Left lung (tissue), 10 donors: ENCODE data around the gene IGF2. TPM values are rescaled to one million over a fixed set of nuclear protein-coding genes. Genes with fewer than 3 reads are reported as not detected.

Source experiments
- ATAC-seq: fragments of 200-7000 bp; cut with Tn5 transposase; one replicate; pipeline ENCODE4 v1.9.1; 2020; ENCODE audit warnings: moderate library complexity
- DNase-seq, 4 donors: peaks; one replicate each; pipeline ENCODE4 v3.0.0-alpha.2; 2013 to 2020
- H3K27ac ChIP-seq, 2 donors: fragments of 200-600 bp; sonication (generic) in 1 of 2; one replicate each; pipeline versions ENCODE4 v1.5.0 to v1.8.0; 2020 to 2021
- H3K27me3 ChIP-seq, 2 donors: fragments of 200-600 bp; sonication (generic) in 1 of 2; one replicate each; pipeline versions ENCODE4 v1.5.0 to v1.8.0; 2020 to 2021
- H3K36me3 ChIP-seq, 2 donors: fragments of 200-600 bp; sonication (generic) in 1 of 2; one replicate each; pipeline versions ENCODE4 v1.5.0 to v1.8.0; 2020 to 2021
- H3K4me1 ChIP-seq, 2 donors: fragments of 200-600 bp; one replicate each; pipeline ENCODE4 v1.8.0; 2021
- H3K4me3 ChIP-seq, 2 donors: fragments of 200-600 bp; sonication (generic) in 1 of 2; one replicate each; pipeline versions ENCODE4 v1.5.0 to v1.8.0; 2020 to 2021; ENCODE audit warnings: mild to moderate bottlenecking in 1 of 2
- H3K9me3 ChIP-seq, 2 donors: fragments of 200-600 bp; sonication (generic) in 1 of 2; one replicate each; pipeline versions ENCODE4 v1.5.0 to v1.8.0; 2020 to 2021
- intact Hi-C, 2 donors: fragments of 100-400 bp; cut with DNase I; formaldehyde crosslinking; loops; one replicate each; pipeline versions ENCODE4 v1.11.2 to v1.14.2; 2022
- polyA plus RNA-seq, 6 donors: library from polyadenylated mRNA; unstranded; fragments of 120-200 nt; gene quantifications; one replicate each; pipeline ENCODE4 v1.2.1, GENCODE V29; 2013; ENCODE audit not compliant: insufficient read length in 6 of 6
- total RNA-seq, 2 donors: library from RNA; stranded (reverse); fragmentation: NEBNext Ultra II Directional; extraction: Animal tissue kit (Norgen Biotek cat#: 25700); gene quantifications; one replicate each; pipeline ENCODE4 v1.2.1, GENCODE V29; 2021
- TF ChIP-seq, protein P1 (sequence below), 2 donors: fragments of 200-600 bp; sonication (generic) in 1 of 2; IDR thresholded peaks; one replicate each; pipeline versions ENCODE4 v1.5.0 to v1.8.0; 2021; ENCODE audit warnings: antibody characterized with exemption in 2 of 2
- donor health status: DM: no; HTN: yes; CAD: no.
- donor health status: DM: no; HTN: no; CAD: no.

IGF2 gene
- total and polyA plus RNA-seq, 8 donors: 12.0 to 118 (median 92.1) TPM

GRCh38 chr11:2095542-2095941, 43.6 kb downstream of the IGF2 start:
- Histone ChIP-seq H3K27ac (no peak overlapping the region), H3K27me3 (peaks cover 0 to 21% of the 10 kb centered on the region in 2 donors), H3K9me3 (no peaks in the 10 kb centered on the region), H3K36me3 (no peaks in the 10 kb centered on the region), H3K4me3 (no peak overlapping the region), H3K4me1 (peaks cover 11 to 26% of the 10 kb centered on the region in 2 donors)
- DNase-seq: peak in 1 of 4 donors; percentile 39
- intact Hi-C loops: no loop called here
- TF ChIP-seq, protein P1, sequence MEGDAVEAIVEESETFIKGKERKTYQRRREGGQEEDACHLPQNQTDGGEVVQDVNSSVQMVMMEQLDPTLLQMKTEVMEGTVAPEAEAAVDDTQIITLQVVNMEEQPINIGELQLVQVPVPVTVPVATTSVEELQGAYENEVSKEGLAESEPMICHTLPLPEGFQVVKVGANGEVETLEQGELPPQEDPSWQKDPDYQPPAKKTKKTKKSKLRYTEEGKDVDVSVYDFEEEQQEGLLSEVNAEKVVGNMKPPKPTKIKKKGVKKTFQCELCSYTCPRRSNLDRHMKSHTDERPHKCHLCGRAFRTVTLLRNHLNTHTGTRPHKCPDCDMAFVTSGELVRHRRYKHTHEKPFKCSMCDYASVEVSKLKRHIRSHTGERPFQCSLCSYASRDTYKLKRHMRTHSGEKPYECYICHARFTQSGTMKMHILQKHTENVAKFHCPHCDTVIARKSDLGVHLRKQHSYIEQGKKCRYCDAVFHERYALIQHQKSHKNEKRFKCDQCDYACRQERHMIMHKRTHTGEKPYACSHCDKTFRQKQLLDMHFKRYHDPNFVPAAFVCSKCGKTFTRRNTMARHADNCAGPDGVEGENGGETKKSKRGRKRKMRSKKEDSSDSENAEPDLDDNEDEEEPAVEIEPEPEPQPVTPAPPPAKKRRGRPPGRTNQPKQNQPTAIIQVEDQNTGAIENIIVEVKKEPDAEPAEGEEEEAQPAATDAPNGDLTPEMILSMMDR (IDR thresholded peaks at IDR 0.05): no peak
- no peak for ATAC-seq

DNA sequence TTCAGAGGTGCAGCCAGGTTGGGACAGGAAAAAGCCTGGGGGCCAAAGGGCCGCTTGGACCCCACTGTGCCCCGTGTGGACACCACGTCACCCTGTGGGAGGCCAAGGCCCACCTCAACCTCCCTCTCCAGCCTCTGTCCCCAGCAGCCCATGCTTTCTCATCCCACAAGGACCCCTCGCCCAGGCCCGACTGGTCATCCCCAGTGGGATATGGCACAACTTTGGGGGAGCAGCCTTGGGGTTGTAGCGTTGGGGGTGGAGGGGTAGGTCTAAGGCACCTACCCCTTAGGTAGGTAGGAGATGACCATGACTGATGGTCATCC, 44.0 kb downstream of the IGF2 start:
- Histone ChIP-seq H3K27me3 (peaks cover 0 to 21% of the 10 kb centered on the region in 2 donors), H3K9me3 (no peaks in the 10 kb centered on the region), H3K4me3 (no peak overlapping the region), H3K27ac (no peak overlapping the region), H3K4me1 (peaks cover 11 to 25% of the 10 kb centered on the region in 2 donors), H3K36me3 (no peaks in the 10 kb centered on the region)
- TF ChIP-seq, protein P1 (IDR thresholded peaks at IDR 0.05): no peak
- no peak for ATAC-seq
- DNase-seq: peak in 1 of 4 donors; percentile 54
- intact Hi-C loops: no loop called here

DNA sequence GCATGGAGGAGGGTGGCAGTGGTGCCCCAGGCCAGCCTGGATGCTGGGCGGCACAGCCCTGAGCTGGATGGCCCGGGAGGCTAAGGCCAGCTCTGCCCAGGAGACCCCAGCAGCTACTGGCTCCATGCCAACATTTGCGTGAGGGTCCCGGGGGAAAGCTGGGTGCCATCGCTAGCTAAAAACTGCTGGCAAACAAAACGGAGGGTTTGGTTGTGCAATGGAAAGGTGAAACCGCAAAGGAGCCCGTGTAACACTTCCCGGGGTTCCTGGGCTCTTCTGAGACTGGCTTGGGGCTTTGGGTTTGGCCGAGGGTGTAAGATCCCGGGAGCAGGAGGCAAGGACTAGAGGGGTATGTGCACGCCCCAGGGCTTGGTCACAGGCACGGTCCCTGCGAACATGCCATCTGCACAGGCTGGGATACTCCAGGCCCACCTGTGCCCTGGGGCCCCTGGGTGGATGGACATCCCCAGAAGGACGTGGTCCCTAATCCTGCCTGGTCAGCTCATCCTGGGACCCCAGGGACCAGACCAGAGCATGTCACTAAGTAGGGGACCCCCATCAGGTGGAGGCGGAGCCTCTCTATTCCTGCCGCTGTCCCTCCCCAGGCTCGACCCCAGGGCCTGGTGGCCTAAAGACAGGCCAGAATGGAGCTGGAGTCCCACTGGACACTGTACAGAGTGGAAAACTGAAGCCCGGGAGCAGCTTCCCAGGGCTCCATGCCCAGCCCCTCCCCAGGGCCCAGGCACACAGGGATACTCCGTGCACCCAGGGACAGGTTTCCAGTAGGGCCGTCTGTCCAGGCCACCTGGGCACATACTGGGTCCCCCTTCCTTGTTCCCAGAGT, 44.6 kb downstream of the IGF2 start:
- ATAC-seq (no peak), DNase-seq (peak in 1 of 4 donors; percentile 63)
- no peak overlapping the region for H3K4me3 ChIP-seq
- H3K36me3 ChIP-seq: no peaks in the 10 kb centered on the region
- intact Hi-C loops: no loop called here
- peaks cover 11 to 19% of the 10 kb centered on the region in 2 donors for H3K4me1 ChIP-seq
- H3K27me3 ChIP-seq: peaks cover 0 to 21% of the 10 kb centered on the region in 2 donors
- TF ChIP-seq, protein P1 (IDR thresholded peaks at IDR 0.05): no peak
- H3K9me3 ChIP-seq: no peaks in the 10 kb centered on the region
- H3K27ac ChIP-seq: no peak overlapping the region

DNA sequence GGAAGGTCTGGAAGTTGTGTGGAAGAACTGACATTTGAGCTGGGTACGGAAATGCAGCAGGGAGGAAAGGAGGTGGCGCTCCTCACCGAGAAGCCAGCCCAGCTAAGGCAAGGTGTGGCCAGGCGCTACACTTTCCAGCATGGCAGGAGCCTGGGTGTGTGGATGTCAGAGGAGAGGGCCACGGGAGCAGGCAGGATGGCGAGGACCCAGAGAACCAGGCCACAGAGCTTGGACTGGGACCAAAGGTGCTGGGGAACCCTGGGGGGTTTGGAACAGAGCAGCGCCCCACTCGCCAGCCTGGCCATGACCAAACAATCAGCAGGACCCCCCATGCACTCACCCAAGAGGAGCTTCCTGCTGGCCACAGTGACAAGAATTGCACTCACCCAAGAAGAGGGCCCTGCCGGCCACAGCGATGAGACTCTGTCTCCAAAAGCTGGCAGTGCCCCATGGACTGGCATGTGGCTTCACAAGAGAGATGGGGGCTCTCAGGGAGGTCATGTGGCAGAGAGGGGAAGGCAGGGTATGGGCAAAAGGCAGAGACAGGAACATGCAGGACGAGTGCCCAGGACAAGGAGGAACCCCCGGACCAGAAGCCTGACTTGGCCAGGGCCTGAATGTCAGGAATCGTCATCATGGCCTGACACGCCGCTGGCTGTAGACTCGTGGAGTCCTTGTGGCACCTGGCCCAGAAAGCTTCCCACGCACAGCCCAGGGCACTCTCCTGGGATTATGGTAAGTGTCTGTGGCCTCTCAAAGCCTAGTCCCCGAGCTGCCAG, 45.4 kb downstream of the IGF2 start:
- Histone ChIP-seq H3K27me3 (peaks cover 0 to 21% of the 10 kb centered on the region in 2 donors), H3K4me3 (no peak overlapping the region), H3K27ac (no peak overlapping the region), H3K36me3 (no peaks in the 10 kb centered on the region), H3K9me3 (no peaks in the 10 kb centered on the region), H3K4me1 (peaks cover 11 to 15% of the 10 kb centered on the region in 2 donors)
- DNase-seq (peak in 1 of 4 donors; percentile 69), ATAC-seq (no peak)
- intact Hi-C loops: no loop called here
- TF ChIP-seq, protein P1 (IDR thresholded peaks at IDR 0.05): no peak

GRCh38 chr11:2092956-2093412, 46.2 kb downstream of the IGF2 start:
- intact Hi-C loops: no loop called here
- no peaks in the 10 kb centered on the region for H3K9me3 ChIP-seq
- H3K4me1 ChIP-seq: peaks cover 11 to 13% of the 10 kb centered on the region in 2 donors
- peaks cover 0 to 21% of the 10 kb centered on the region in 2 donors for H3K27me3 ChIP-seq
- DNase-seq (peak in 2 of 4 donors; percentile 48 to 88), ATAC-seq (peak; percentile 58)
- H3K27ac ChIP-seq: no peak overlapping the region
- H3K36me3 ChIP-seq: no peaks in the 10 kb centered on the region
- TF ChIP-seq, protein P1 (IDR thresholded peaks at IDR 0.05): no peak
- no peak overlapping the region for H3K4me3 ChIP-seq
